HepG2 (cell line): Measurements from ENCODE around the gene ACSS1. TPM values are rescaled to one million over a fixed set of nuclear protein-coding genes. Genes with fewer than 3 reads are reported as not detected.

Experiments used
- ARID2 ChIP-seq: sonication (generic); formaldehyde crosslinking; IDR thresholded peaks from 2 replicates; pipeline ENCODE4 v1.8.1; 2022; ENCODE audit warnings: mild to moderate bottlenecking, missing genetic modification reagents, borderline replicate concordance
- ARNTL ChIP-seq: sonication (generic); formaldehyde crosslinking; IDR thresholded peaks from 2 replicates; pipeline ENCODE4 v1.4.0; 2020; ENCODE audit warnings: mild to moderate bottlenecking, missing genetic modification reagents
- BHLHE40 ChIP-seq: IDR thresholded peaks from 2 replicates; pipeline ENCODE4 v1.6.1; 2011; ENCODE audit warnings: low read length, improper control_type of control experiment
- FUBP1 ChIP-seq: sonication (generic); formaldehyde crosslinking; IDR thresholded peaks from 2 replicates; pipeline ENCODE4 v1.5.1; 2020; ENCODE audit warnings: missing genetic modification reagents, mild to moderate bottlenecking, borderline replicate concordance
- GLI4 ChIP-seq: sonication (generic); formaldehyde crosslinking; IDR thresholded peaks from 2 replicates; pipeline ENCODE4 v1.5.1; 2020; ENCODE audit warnings: missing genetic modification reagents, mild to moderate bottlenecking, moderate library complexity, borderline replicate concordance
- NFYB ChIP-seq: sonication (generic); formaldehyde crosslinking; IDR thresholded peaks from 2 replicates; pipeline ENCODE4 v1.4.0; 2020; ENCODE audit warnings: missing genetic modification reagents
- NR2F2 ChIP-seq: IDR thresholded peaks from 2 replicates; pipeline ENCODE4 v1.6.1; 2012; ENCODE audit warnings: low read depth, inconsistent platforms, borderline replicate concordance
- PHB2 ChIP-seq: fragments of 450-650 bp; IDR thresholded peaks from 2 replicates; pipeline ENCODE4 v1.6.1; 2018; ENCODE audit not compliant: partially characterized antibody
- PLRG1 ChIP-seq: fragments of 450-650 bp; conservative IDR thresholded peaks from 2 replicates; pipeline ENCODE4 v1.6.1; 2016
- REL ChIP-seq: sonication (generic); formaldehyde crosslinking; conservative IDR thresholded peaks from 2 replicates; pipeline ENCODE4 v1.8.0; 2022; ENCODE audit warnings: mild to moderate bottlenecking, missing genetic modification reagents, moderate library complexity
- SALL2 ChIP-seq: sonication (generic); formaldehyde crosslinking; IDR thresholded peaks from 2 replicates; pipeline ENCODE4 v1.8.1; 2023; ENCODE audit warnings: mild to moderate bottlenecking, missing genetic modification reagents, inconsistent platforms
- SOX6 ChIP-seq, 2 experiments: fragments of 450-650 bp in 1 of 2; sonication (generic) in 1 of 2; formaldehyde crosslinking in 1 of 2; IDR thresholded peaks; 2 replicates each; pipeline versions ENCODE4 v1.4.0 to v1.6.1; 2017 to 2020; ENCODE audit warnings: antibody characterized with exemption in 1 of 2, mild to moderate bottlenecking in 1 of 2, missing genetic modification reagents in 1 of 2
- SRF ChIP-seq: IDR thresholded peaks from 2 replicates; pipeline ENCODE4 v1.6.1; 2011; ENCODE audit warnings: mild to moderate bottlenecking, low read depth, low read length, moderate library complexity
- TBX2 ChIP-seq: sonication (generic); formaldehyde crosslinking; IDR thresholded peaks from 2 replicates; pipeline ENCODE4 v1.5.0; 2020; ENCODE audit warnings: missing genetic modification reagents, mild to moderate bottlenecking, borderline replicate concordance
- TBX3 ChIP-seq: fragments of 450-650 bp; IDR thresholded peaks from 2 replicates; pipeline ENCODE4 v1.6.1; 2017; ENCODE audit warnings: antibody characterized with exemption, mild to moderate bottlenecking, inconsistent platforms, borderline replicate concordance
- TP53 ChIP-seq: sonication (generic); formaldehyde crosslinking; conservative IDR thresholded peaks from 2 replicates; pipeline ENCODE4 v1.4.0; 2020; ENCODE audit warnings: missing genetic modification reagents
- ZFP41 ChIP-seq: sonication (generic); formaldehyde crosslinking; IDR thresholded peaks from 2 replicates; pipeline ENCODE4 v1.4.0; 2020; ENCODE audit warnings: mild to moderate bottlenecking, missing genetic modification reagents, borderline replicate concordance
- ZNF180 ChIP-seq: sonication (generic); formaldehyde crosslinking; IDR thresholded peaks from 2 replicates; pipeline ENCODE4 v1.4.0; 2020; ENCODE audit warnings: low read depth, missing genetic modification reagents, borderline replicate concordance
- ZNF20 ChIP-seq: sonication (generic); formaldehyde crosslinking; IDR thresholded peaks from 2 replicates; pipeline ENCODE4 v1.4.0; 2020; ENCODE audit warnings: mild to moderate bottlenecking, moderate library complexity, missing genetic modification reagents
- ZNF207 ChIP-seq: fragments of 450-650 bp; IDR thresholded peaks from 2 replicates; pipeline ENCODE4 v1.6.1; 2016; ENCODE audit warnings: antibody characterized with exemption, borderline replicate concordance
- ZNF264 ChIP-seq: sonication (generic); formaldehyde crosslinking; IDR thresholded peaks from 2 replicates; pipeline ENCODE4 v1.4.0; 2020; ENCODE audit warnings: missing genetic modification reagents
- ZNF275 ChIP-seq: sonication (generic); formaldehyde crosslinking; IDR thresholded peaks from 2 replicates; pipeline ENCODE4 v1.8.0; 2022; ENCODE audit warnings: missing genetic modification reagents, mild to moderate bottlenecking, inconsistent platforms, borderline replicate concordance
- ZNF382 ChIP-seq: sonication (generic); formaldehyde crosslinking; IDR thresholded peaks from 2 replicates; pipeline ENCODE4 v1.5.0; 2020; ENCODE audit warnings: missing genetic modification reagents, mild to moderate bottlenecking, borderline replicate concordance
- ZNF501 ChIP-seq: sonication (generic); formaldehyde crosslinking; IDR thresholded peaks from 2 replicates; pipeline ENCODE4 v1.5.1; 2020; ENCODE audit warnings: mild to moderate bottlenecking, moderate library complexity, missing genetic modification reagents
- ZNF552 ChIP-seq: sonication (generic); formaldehyde crosslinking; IDR thresholded peaks from 2 replicates; pipeline ENCODE4 v1.9.0; 2022; ENCODE audit warnings: missing genetic modification reagents, mild to moderate bottlenecking, borderline replicate concordance
- ZNF558 ChIP-seq: sonication (generic); formaldehyde crosslinking; IDR thresholded peaks from 2 replicates; pipeline ENCODE4 v1.9.0; 2022; ENCODE audit warnings: mild to moderate bottlenecking, missing genetic modification reagents, borderline replicate concordance
- ZNF607 ChIP-seq: sonication (generic); formaldehyde crosslinking; IDR thresholded peaks from 2 replicates; pipeline ENCODE4 v1.5.1; 2020; ENCODE audit warnings: missing genetic modification reagents, mild to moderate bottlenecking, borderline replicate concordance
- ZNF780A ChIP-seq: sonication (generic); formaldehyde crosslinking; IDR thresholded peaks from 2 replicates; pipeline ENCODE4 v1.8.0; 2022; ENCODE audit warnings: mild to moderate bottlenecking, missing genetic modification reagents, moderate library complexity
- polyA plus RNA-seq, 8 experiments: library from polyadenylated mRNA; depleted of rRNA in 3 of 8; stranded (reverse) in 7 of 8; unstranded in 1 of 8; fragments of >200 nt; fragmentation: Illumina TruSeq in 4 of 8; extraction: Trizol in 4 of 8; gene quantifications; 2 replicates each; pipeline versions ENCODE4 v1.2.1 to v1.2.3, GENCODE V29; 2011 to 2016; ENCODE audit warnings: low read depth in 4 of 8, missing spikeins in 1 of 8, mixed read lengths in 1 of 8; ENCODE audit not compliant: insufficient read depth in 1 of 8
- total RNA-seq, 5 experiments: library from RNA; depleted of rRNA; stranded (reverse); fragments of >200 nt; fragmentation: Illumina TruSeq; extraction: Trizol; gene quantifications; 2 replicates each; pipeline ENCODE4 v1.2.3, GENCODE V29; 2016; ENCODE audit warnings: low read depth in 1 of 5

Gene ACSS1
- total and polyA plus RNA-seq, 2 of the 13 experiments (the other 11 are each of a cell fraction or from before 2014, with no cell fraction given), result 15.2 to 41.6 TPM

GRCh38 chr20:24992487-24993205 is 65.3 kb downstream of the ACSS1 start, which contains the start of gene APMAP (continued):
- TF ChIP-seq GLI4, result peak; percentile 99
- no peak for TF ChIP-seq ZNF780A
- TF ChIP-seq TP53 (CRISPR knock-in tag), result peak; percentile 78; the same call in 1 of the 2 replicates
- TF ChIP-seq PLRG1, result no peak
- TF ChIP-seq NFYB (CRISPR knock-in tag), result peak; percentile 77
- no peak for TF ChIP-seq SOX6 (IDR thresholded peaks at IDR 0.05)
- peak; percentile 85 for TF ChIP-seq SOX6 (CRISPR knock-in tag; IDR thresholded peaks at IDR 0.05)
- TF ChIP-seq ZNF552 (CRISPR knock-in tag), result peak; percentile 94
- TF ChIP-seq NR2F2, result peak; percentile 22; the same call in 1 of the 2 replicates
- no peak for TF ChIP-seq ZNF207
- TF ChIP-seq ZNF180 (CRISPR knock-in tag), result peak; percentile 85; the same call in 1 of the 2 replicates
- TF ChIP-seq ZNF607 (CRISPR knock-in tag), result peak; percentile 96
- TF ChIP-seq PHB2, result no peak
- TF ChIP-seq ZNF501 (CRISPR knock-in tag), result peak; percentile 99
- TF ChIP-seq ZNF275 (CRISPR knock-in tag), result peak; percentile 99
- peak; percentile 8; the same call in 1 of the 2 replicates for TF ChIP-seq SRF
- TF ChIP-seq FUBP1, result peak; percentile 20; the same call in 1 of the 2 replicates
- TF ChIP-seq REL (CRISPR knock-in tag), result 0 out of 2 replicates have a peak, but pooled peaks have one; percentile 82
- TF ChIP-seq ZFP41 (CRISPR knock-in tag), result peak; percentile 95
- TF ChIP-seq BHLHE40, result peak; percentile 70
- TF ChIP-seq ZNF382 (CRISPR knock-in tag), result no peak
- 0 out of 2 replicates have a peak, but pooled peaks have one; percentile 54 for TF ChIP-seq ARID2 (CRISPR knock-in tag)
- TF ChIP-seq ZNF558, result peak; percentile 83; the same call in 1 of the 2 replicates
- peak; percentile 94; the same call in 1 of the 2 replicates for TF ChIP-seq TBX2 (CRISPR knock-in tag)
- TF ChIP-seq ZNF20 (CRISPR knock-in tag), result peak; percentile 89; the same call in 1 of the 2 replicates
- peak; percentile 92 for TF ChIP-seq ZNF264
- TF ChIP-seq ARNTL, result peak; percentile 86
- 0 out of 2 replicates have a peak, but pooled peaks have one; percentile 10 for TF ChIP-seq TBX3
- TF ChIP-seq SALL2, result peak; percentile 98
